K562 (cell line): ENCODE data around the gene VPS13C.

Source experiments
- ARHGAP35 ChIP-seq: fragments of 450-650 bp; IDR thresholded peaks from 2 replicates; pipeline ENCODE4 v1.6.1; 2018; ENCODE audit not compliant: partially characterized antibody
- GABPA ChIP-seq: fragments of 200-800 bp; sonication (Bioruptor generic); conservative IDR thresholded peaks from 2 replicates; pipeline ENCODE4 v1.6.1; 2016; ENCODE audit warnings: low read depth, missing genetic modification characterization, missing compliant biosample characterization
- HDAC1 ChIP-seq, 2 experiments: fragments of 450-650 bp; IDR thresholded peaks; 2 replicates each; pipeline ENCODE4 v1.6.1; 2016 to 2017; ENCODE audit warnings: inconsistent platforms in 1 of 2, mild to moderate bottlenecking in 1 of 2, moderate library complexity in 1 of 2
- MYC ChIP-seq, 2 experiments: fragments of 250-450 bp in 1 of 2; sonication (Bioruptor Pico) in 1 of 2; IDR thresholded peaks; 2 replicates each; pipeline versions ENCODE4 v1.5.1 to v1.6.1; 2012 to 2021; ENCODE audit warnings: low read depth in 2 of 2, borderline replicate concordance in 1 of 2, improper control_type of control experiment in 1 of 2, low read length in 1 of 2, mild to moderate bottlenecking in 1 of 2, moderate library complexity in 1 of 2
- SMC3 ChIP-seq: conservative IDR thresholded peaks from 2 replicates; pipeline ENCODE4 v1.6.1; 2011; ENCODE audit warnings: low read depth, low read length, improper control_type of control experiment; ENCODE audit not compliant: insufficient read depth
- XRCC3 ChIP-seq: fragments of 450-650 bp; IDR thresholded peaks from 2 replicates; pipeline ENCODE4 v1.6.1; 2017; ENCODE audit warnings: mild to moderate bottlenecking, moderate library complexity
- TF ChIP-seq, protein P1 (sequence below): fragments of 200-400 bp; formaldehyde crosslinking; IDR thresholded peaks from 2 replicates; pipeline ENCODE4 v1.6.1; 2017; ENCODE audit warnings: mild to moderate bottlenecking, low read depth, low read length, moderate library complexity
- TF ChIP-seq, protein P2 (sequence below), 3 experiments: IDR thresholded peaks in 2 of 3; conservative IDR thresholded peaks in 1 of 3; 2 replicates each; pipeline ENCODE4 v1.5.1; 2011 to 2012; ENCODE audit warnings: low read length in 3 of 3, mild to moderate bottlenecking in 3 of 3, control low read depth in 2 of 3, improper control_type of control experiment in 1 of 3, inconsistent platforms in 1 of 3, low read depth in 1 of 3, mixed read lengths in 1 of 3, moderate library complexity in 1 of 3; ENCODE audit not compliant: insufficient read depth in 2 of 3

DNA sequence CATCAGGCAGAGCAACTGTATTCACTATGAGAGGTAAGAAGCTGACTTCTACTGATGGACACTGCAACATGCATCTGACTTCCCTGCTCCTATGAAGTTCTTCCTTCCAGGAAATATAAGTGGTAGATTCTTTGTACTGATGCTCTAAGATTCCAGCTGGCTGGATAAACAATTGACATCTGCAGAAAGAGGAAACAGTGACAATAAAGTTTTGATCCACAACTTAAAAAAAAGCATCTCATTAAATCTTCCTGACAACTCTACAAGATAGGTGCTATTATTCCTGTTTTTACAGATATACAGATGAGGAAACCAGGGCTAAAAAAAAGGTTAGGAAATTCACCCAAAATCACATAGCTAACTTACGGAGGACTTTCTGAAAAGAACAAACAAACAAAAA is 142.8 kb downstream of the VPS13C start:
- TF ChIP-seq, protein P1, sequence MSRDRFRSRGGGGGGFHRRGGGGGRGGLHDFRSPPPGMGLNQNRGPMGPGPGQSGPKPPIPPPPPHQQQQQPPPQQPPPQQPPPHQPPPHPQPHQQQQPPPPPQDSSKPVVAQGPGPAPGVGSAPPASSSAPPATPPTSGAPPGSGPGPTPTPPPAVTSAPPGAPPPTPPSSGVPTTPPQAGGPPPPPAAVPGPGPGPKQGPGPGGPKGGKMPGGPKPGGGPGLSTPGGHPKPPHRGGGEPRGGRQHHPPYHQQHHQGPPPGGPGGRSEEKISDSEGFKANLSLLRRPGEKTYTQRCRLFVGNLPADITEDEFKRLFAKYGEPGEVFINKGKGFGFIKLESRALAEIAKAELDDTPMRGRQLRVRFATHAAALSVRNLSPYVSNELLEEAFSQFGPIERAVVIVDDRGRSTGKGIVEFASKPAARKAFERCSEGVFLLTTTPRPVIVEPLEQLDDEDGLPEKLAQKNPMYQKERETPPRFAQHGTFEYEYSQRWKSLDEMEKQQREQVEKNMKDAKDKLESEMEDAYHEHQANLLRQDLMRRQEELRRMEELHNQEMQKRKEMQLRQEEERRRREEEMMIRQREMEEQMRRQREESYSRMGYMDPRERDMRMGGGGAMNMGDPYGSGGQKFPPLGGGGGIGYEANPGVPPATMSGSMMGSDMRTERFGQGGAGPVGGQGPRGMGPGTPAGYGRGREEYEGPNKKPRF = no peak
- TF ChIP-seq, protein P2, sequence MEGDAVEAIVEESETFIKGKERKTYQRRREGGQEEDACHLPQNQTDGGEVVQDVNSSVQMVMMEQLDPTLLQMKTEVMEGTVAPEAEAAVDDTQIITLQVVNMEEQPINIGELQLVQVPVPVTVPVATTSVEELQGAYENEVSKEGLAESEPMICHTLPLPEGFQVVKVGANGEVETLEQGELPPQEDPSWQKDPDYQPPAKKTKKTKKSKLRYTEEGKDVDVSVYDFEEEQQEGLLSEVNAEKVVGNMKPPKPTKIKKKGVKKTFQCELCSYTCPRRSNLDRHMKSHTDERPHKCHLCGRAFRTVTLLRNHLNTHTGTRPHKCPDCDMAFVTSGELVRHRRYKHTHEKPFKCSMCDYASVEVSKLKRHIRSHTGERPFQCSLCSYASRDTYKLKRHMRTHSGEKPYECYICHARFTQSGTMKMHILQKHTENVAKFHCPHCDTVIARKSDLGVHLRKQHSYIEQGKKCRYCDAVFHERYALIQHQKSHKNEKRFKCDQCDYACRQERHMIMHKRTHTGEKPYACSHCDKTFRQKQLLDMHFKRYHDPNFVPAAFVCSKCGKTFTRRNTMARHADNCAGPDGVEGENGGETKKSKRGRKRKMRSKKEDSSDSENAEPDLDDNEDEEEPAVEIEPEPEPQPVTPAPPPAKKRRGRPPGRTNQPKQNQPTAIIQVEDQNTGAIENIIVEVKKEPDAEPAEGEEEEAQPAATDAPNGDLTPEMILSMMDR (IDR thresholded peaks at IDR 0.05 in 2 of 3, conservative IDR thresholded peaks at IDR 0.05 in 1 of 3; ENCODE audit: insufficient read depth in 2 of 3, low read depth in 1 of 3, low read length in 3 of 3) = no peak
- TF ChIP-seq ARHGAP35 (no peak), HDAC1 (IDR thresholded peaks at IDR 0.05) (no peak), XRCC3 (no peak), GABPA (no peak), SMC3 (no peak), MYC (IDR thresholded peaks at IDR 0.05; ENCODE audit: low read depth, low read length) (no peak), MYC (CRISPR knock-in tag; IDR thresholded peaks at IDR 0.05; ENCODE audit: borderline replicate concordance, low read depth) (no peak)
